T-cell (primary cell): Measurements from ENCODE around the gene CPPED1. TPM values are rescaled to one million over a fixed set of nuclear protein-coding genes. Genes with fewer than 3 reads are reported as not detected.
"Not testable (repeated sequence)": the region's sequence is repeated elsewhere in the genome, so short reads cannot be mapped to it uniquely, and the experiment has no call there.

Experiments used
- ATAC-seq, 4 experiments: fragments of 200-7000 bp in 3 of 4; fragments of 150-1000 bp in 1 of 4; cut with Tn5 transposase; replicated peaks in 1 of 4; 1 replicate in 3 of 4; 2 replicates in 1 of 4; pipeline ENCODE4 v1.10.0; 2021; ENCODE audit warnings: moderate library complexity in 3 of 4, mild to moderate bottlenecking in 2 of 4, moderate number of reproducible peaks in 1 of 4
- CTCF ChIA-PET, 2 donors: fragments of 300-600 bp; sonication (Branson Sonifier 250); formaldehyde crosslinking; loops; one replicate each; lab custom pipeline; 2022; ENCODE audit warnings: antibody characterized with exemption in 2 of 2; lab: Charles Lee
- POLR2A ChIA-PET, 2 donors: fragments of 300-600 bp; sonication (Branson Sonifier 250); formaldehyde crosslinking; loops; one replicate each; lab custom pipeline; 2022; ENCODE audit warnings: antibody characterized with exemption in 2 of 2; lab: Charles Lee
- DNase-seq, 35 experiments: peaks; one replicate each; pipeline versions ENCODE4 v3.0.0 to v3.0.0-alpha.2; 2013 to 2023
- H3K27ac ChIP-seq: one replicate; pipeline ENCODE4 v1.5.1; 2013; ENCODE audit warnings: low read length
- H3K27me3 ChIP-seq, 2 experiments: replicated peaks in 1 of 2; 1 replicate in 1 of 2; 2 replicates in 1 of 2; pipeline versions ENCODE4 v1.6.1 to v1.7.0; 2013; ENCODE audit warnings: low read length in 1 of 2, mixed read lengths in 1 of 2; ENCODE audit not compliant: control insufficient read depth in 2 of 2, insufficient read depth in 2 of 2; ENCODE audit errors: extremely low read depth in 1 of 2
- H3K36me3 ChIP-seq, 2 donors: 1 replicate in 1 of 2; 2 replicates in 1 of 2; pipeline versions ENCODE4 v1.6.1 to v1.7.0; 2013; ENCODE audit warnings: low read length in 1 of 2; ENCODE audit not compliant: control insufficient read depth in 2 of 2, insufficient read depth in 1 of 2; ENCODE audit errors: extremely low read depth in 1 of 2
- H3K4me1 ChIP-seq, 2 experiments: 1 replicate in 1 of 2; 2 replicates in 1 of 2; pipeline versions ENCODE4 v1.6.1 to v1.7.0; 2013; ENCODE audit warnings: low read length in 2 of 2, mixed read lengths in 1 of 2; ENCODE audit not compliant: insufficient read depth in 2 of 2, control insufficient read depth in 1 of 2; ENCODE audit errors: extremely low read depth in 1 of 2
- H3K4me3 ChIP-seq, 2 donors: 1 replicate in 1 of 2; 2 replicates in 1 of 2; pipeline versions ENCODE4 v1.5.1 to v1.7.0; 2013; ENCODE audit warnings: mild to moderate bottlenecking in 2 of 2, low read length in 1 of 2, moderate library complexity in 1 of 2; ENCODE audit not compliant: control insufficient read depth in 1 of 2; ENCODE audit errors: extremely low read depth in 1 of 2
- H3K9me3 ChIP-seq: 2 replicates; pipeline ENCODE4 v1.7.0; 2013
- H3K27ac Mint-ChIP-seq, 2 donors: one replicate each; pipeline ENCODE4 v1.8.0; 2020 to 2021; ENCODE audit warnings: mild to moderate bottlenecking in 2 of 2, mixed read lengths in 2 of 2
- H3K27me3 Mint-ChIP-seq, 2 donors: one replicate each; pipeline ENCODE4 v1.8.0; 2021 to 2022; ENCODE audit warnings: mixed read lengths in 2 of 2
- H3K36me3 Mint-ChIP-seq: one replicate; pipeline ENCODE4 v1.8.0; 2021; ENCODE audit warnings: mixed read lengths
- H3K4me1 Mint-ChIP-seq, 3 donors: one replicate each; pipeline ENCODE4 v1.8.0; 2020 to 2022; ENCODE audit warnings: mixed read lengths in 3 of 3, mild to moderate bottlenecking in 1 of 3
- H3K4me3 Mint-ChIP-seq, 3 donors: one replicate each; pipeline ENCODE4 v1.8.0; 2020 to 2022; ENCODE audit warnings: mild to moderate bottlenecking in 3 of 3, mixed read lengths in 3 of 3, moderate library complexity in 3 of 3
- H3K9me3 Mint-ChIP-seq, 3 donors: one replicate each; pipeline ENCODE4 v1.8.0; 2020 to 2022; ENCODE audit warnings: mixed read lengths in 3 of 3
- WGBS: methylation state at CpG from one replicate; pipeline ENCODE4 v1.1.5; 2013; ENCODE audit warnings: missing lambda C conversion rate; ENCODE audit not compliant: insufficient coverage; 5-methylcytosine and 5-hydroxymethylcytosine counted together
- total RNA-seq, 35 experiments: library from RNA in 6 of 35; stranded (reverse) in 6 of 35; fragments of 120-200 nt in 1 of 35; gene quantifications; one replicate each; pipeline versions ENCODE4 v1.2.1 to v1.2.4 and lab custom pipeline; 2013 to 2026

Gene CPPED1
- total RNA-seq, 5 donors from 2014 or later (not counting 1 experiment from before 2014, with no cell fraction given), result 2.9 to 9.2 (median 7.5) TPM

- WGBS, result no CpG with 5 or more reads among the region's 4 CpGs
- not testable (repeated sequence) for H3K36me3 Mint-ChIP-seq, ATAC-seq, H3K27me3 Mint-ChIP-seq, H3K27ac ChIP-seq, H3K4me3 Mint-ChIP-seq, H3K9me3 Mint-ChIP-seq, H3K4me1 Mint-ChIP-seq, H3K4me1 ChIP-seq, H3K27ac Mint-ChIP-seq, H3K4me3 ChIP-seq, H3K9me3 ChIP-seq, H3K36me3 ChIP-seq, DNase-seq, H3K27me3 ChIP-seq
- CTCF ChIA-PET, result interaction anchor here (0.6 to 1.3 kb wide), 6 partner anchors 34 to 1905 kb away, joined by 3 to 6 read pairs (median 4); no protein-coding TSS in a partner anchor
- POLR2A ChIA-PET, result interaction anchor here in 1 of 2 donors (0.6 kb wide), 2 partner anchors 195 to 530 kb away, joined by 3 read pairs; no protein-coding TSS in a partner anchor
These were observed 13.1 kb upstream of the CPPED1 start for GRCh38 chr16:12816791-12817214.

GRCh38 chr16:12815361-12815760 lies 11.7 kb upstream of the CPPED1 start:
- Histone ChIP-seq H3K4me1 (peaks cover 0 to 3% of the 10 kb centered on the region in 2 experiments), H3K27ac (no peak overlapping the region), H3K9me3 (no peaks in the 10 kb centered on the region), H3K4me3 (no peak overlapping the region), H3K27me3 (no peaks in the 10 kb centered on the region), H3K36me3 (no peaks in the 10 kb centered on the region)
- ChIA-PET CTCF (no interaction called here), POLR2A (interaction anchor here in 1 of 2 donors (0.7 kb wide), 1 partner anchor 113 kb away, joined by 3 read pairs; no protein-coding TSS in a partner anchor)
- ATAC-seq, result no peak
- peaks cover 2% of the 10 kb centered on the region in 2 donors for H3K27me3 Mint-ChIP-seq
- WGBS, result 57% methylated on average over 1 of the region's 3 CpGs
- H3K9me3 Mint-ChIP-seq, result peaks cover 3 to 6% (median 4%) of the 10 kb centered on the region in 3 donors
- H3K4me3 Mint-ChIP-seq, result no peak overlapping the region
- H3K36me3 Mint-ChIP-seq, result no peaks in the 10 kb centered on the region
- H3K27ac Mint-ChIP-seq, result no peak overlapping the region
- peaks cover 0 to 4% (median 2%) of the 10 kb centered on the region in 3 donors for H3K4me1 Mint-ChIP-seq
- DNase-seq, result no peak

GRCh38 chr16:12813734-12814133 lies 10.0 kb upstream of the CPPED1 start:
- DNase-seq, H3K9me3 ChIP-seq, H3K4me3 Mint-ChIP-seq, H3K4me1 ChIP-seq, POLR2A ChIA-PET, CTCF ChIA-PET, H3K36me3 ChIP-seq, H3K9me3 Mint-ChIP-seq, H3K27me3 Mint-ChIP-seq, H3K27ac Mint-ChIP-seq, H3K4me3 ChIP-seq, H3K4me1 Mint-ChIP-seq, ATAC-seq, H3K27ac ChIP-seq, H3K27me3 ChIP-seq, H3K36me3 Mint-ChIP-seq: not testable (repeated sequence)
- 89% methylated on average over 1 of the region's 3 CpGs for WGBS

- CTCF ChIA-PET, H3K27me3 ChIP-seq, H3K4me1 Mint-ChIP-seq, H3K9me3 ChIP-seq, H3K36me3 Mint-ChIP-seq, H3K4me3 ChIP-seq, H3K36me3 ChIP-seq, H3K27me3 Mint-ChIP-seq, H3K4me1 ChIP-seq, POLR2A ChIA-PET, H3K4me3 Mint-ChIP-seq, ATAC-seq, H3K27ac Mint-ChIP-seq, DNase-seq, H3K27ac ChIP-seq, H3K9me3 Mint-ChIP-seq: not testable (repeated sequence)
- 100% methylated on average over 1 of the region's 5 CpGs for WGBS
These were observed 9.6 kb upstream of the CPPED1 start for GRCh38 chr16:12813321-12813720.

- H3K4me3 ChIP-seq, result no peak overlapping the region
- H3K36me3 ChIP-seq, result no peaks in the 10 kb centered on the region
- H3K4me1 ChIP-seq, result no peaks in the 10 kb centered on the region
- H3K9me3 Mint-ChIP-seq, result peaks cover 4 to 7% (median 6%) of the 10 kb centered on the region in 3 donors
- H3K4me1 Mint-ChIP-seq, result no peaks in the 10 kb centered on the region
- POLR2A ChIA-PET, result interaction anchor here in 1 of 2 donors (0.7 kb wide), 1 partner anchor 596 kb away, joined by 4 read pairs; no protein-coding TSS in a partner anchor
- 100% methylated on average over 3 of the region's 5 CpGs for WGBS
- CTCF ChIA-PET, result interaction anchor here in 1 of 2 donors (0.7 kb wide), 1 partner anchor 717 kb away, joined by 6 read pairs; no protein-coding TSS in a partner anchor
- no peak overlapping the region for H3K4me3 Mint-ChIP-seq
- no peaks in the 10 kb centered on the region for H3K36me3 Mint-ChIP-seq
- H3K27me3 ChIP-seq, result peaks cover 0 to 1% of the 10 kb centered on the region in 2 experiments
- DNase-seq (no peak), ATAC-seq (no peak)
- no peak overlapping the region for H3K27ac ChIP-seq
- H3K27ac Mint-ChIP-seq, result no peak overlapping the region
- peaks cover 6 to 9% of the 10 kb centered on the region in 2 donors for H3K27me3 Mint-ChIP-seq
- no peaks in the 10 kb centered on the region for H3K9me3 ChIP-seq
These were observed 8.0 kb upstream of the CPPED1 start for GRCh38 chr16:12811441-12812383.

- H3K9me3 ChIP-seq, result no peaks in the 10 kb centered on the region
- no peak for ATAC-seq
- Mint-ChIP-seq H3K36me3 (peaks cover 6% of the 10 kb centered on the region), H3K4me3 (peak overlapping the region in 1 of 3 donors; percentile 88), H3K27me3 (peaks cover 1 to 7% of the 10 kb centered on the region in 2 donors), H3K4me1 (peaks cover 21 to 26% (median 24%) of the 10 kb centered on the region in 3 donors), H3K27ac (no peak overlapping the region), H3K9me3 (peaks cover 0 to 5% (median under 1%) of the 10 kb centered on the region in 3 donors)
- H3K4me1 ChIP-seq, result peaks cover 2 to 16% of the 10 kb centered on the region in 2 experiments
- H3K27ac ChIP-seq, result no peak overlapping the region
- POLR2A ChIA-PET, result no interaction called here
- no CpG with 5 or more reads among the region's 2 CpGs for WGBS
- CTCF ChIA-PET, result no interaction called here
- DNase-seq, result no peak
- H3K36me3 ChIP-seq, result no peaks in the 10 kb centered on the region
- H3K4me3 ChIP-seq, result no peak overlapping the region
- peaks cover 0 to 2% of the 10 kb centered on the region in 2 experiments for H3K27me3 ChIP-seq
These were observed 1.4 kb upstream of the CPPED1 start for GRCh38 chr16:12805066-12805465.
